ENCODE data around the gene DOCK11. TPM values are rescaled to one million over a fixed set of nuclear protein-coding genes. Genes with fewer than 3 reads are reported as not detected.

Gene DOCK11
- polyA plus RNA-seq, 1 donor from 2014 or later, result 37.2 TPM

- H2AFZ ChIP-seq (ENCODE audit: low read depth, low read length), result no peak overlapping the region
- TF ChIP-seq MXI1 (conservative IDR thresholded peaks at IDR 0.05; ENCODE audit: poor library complexity, severe bottlenecking) (no peak), REST (IDR thresholded peaks at IDR 0.05; ENCODE audit: borderline replicate concordance) (no peak), EP300 (conservative IDR thresholded peaks at IDR 0.05; ENCODE audit: poor library complexity, severe bottlenecking) (no peak), POLR2AphosphoS5 (IDR thresholded peaks at IDR 0.05) (no peak), CTCF (IDR thresholded peaks at IDR 0.05; ENCODE audit: poor library complexity, severe bottlenecking) (no peak), RAD21 (conservative IDR thresholded peaks at IDR 0.05) (no peak), SMC3 (conservative IDR thresholded peaks at IDR 0.05; ENCODE audit: poor library complexity) (no peak), EZH2 (IDR thresholded peaks at IDR 0.05; ENCODE audit: borderline replicate concordance, insufficient read depth, low read length, poor library complexity, severe bottlenecking) (no peak), TAF1 (IDR thresholded peaks at IDR 0.05; ENCODE audit: low read depth) (no peak)
- H3K9me2 ChIP-seq (ENCODE audit: insufficient read depth, low read length), result no peaks in the 10 kb centered on the region
- no peaks in the 10 kb centered on the region for H3K9me3 ChIP-seq (ENCODE audit: low read length)
- H3K9ac ChIP-seq (ENCODE audit: low read length), result no peak overlapping the region
- no peaks in the 10 kb centered on the region for H3K79me2 ChIP-seq (replicated peaks; ENCODE audit: insufficient read depth, low read length)
- H3K4me3 ChIP-seq (ENCODE audit: low read length), result no peak overlapping the region
- no peaks in the 10 kb centered on the region for H3K36me3 ChIP-seq (ENCODE audit: insufficient read depth, low read length)
- H3K27ac ChIP-seq (ENCODE audit: low read length), result no peak overlapping the region
- no peaks in the 10 kb centered on the region for H4K20me1 ChIP-seq (ENCODE audit: insufficient read depth)
- no peak overlapping the region for H3K4me2 ChIP-seq (ENCODE audit: low read length)
- H3F3A ChIP-seq (ENCODE audit: insufficient read depth, low read length, poor library complexity, severe bottlenecking), result no peaks in the 10 kb centered on the region
- no peaks in the 10 kb centered on the region for H3K27me3 ChIP-seq (ENCODE audit: insufficient read depth, low read depth, low read length)
Observed at GRCh38 chrX:118525174-118525730, 29.6 kb downstream of the DOCK11 start.

- H4K20me1 ChIP-seq (ENCODE audit: insufficient read depth), result no peaks in the 10 kb centered on the region
- H3K27ac ChIP-seq (ENCODE audit: low read length), result no peak overlapping the region
- no peak for TF ChIP-seq POLR2AphosphoS5 (IDR thresholded peaks at IDR 0.05)
- no peak overlapping the region for H2AFZ ChIP-seq (ENCODE audit: low read depth, low read length)
- H3K79me2 ChIP-seq (replicated peaks; ENCODE audit: insufficient read depth, low read length), result no peaks in the 10 kb centered on the region
- H3K9me3 ChIP-seq (ENCODE audit: low read length), result no peaks in the 10 kb centered on the region
- no peak overlapping the region for H3K4me3 ChIP-seq (ENCODE audit: low read length)
- H3K4me2 ChIP-seq (ENCODE audit: low read length), result no peak overlapping the region
- H3K36me3 ChIP-seq (ENCODE audit: insufficient read depth, low read length), result no peaks in the 10 kb centered on the region
- no peaks in the 10 kb centered on the region for H3K9me2 ChIP-seq (ENCODE audit: insufficient read depth, low read length)
- H3K9ac ChIP-seq (ENCODE audit: low read length), result no peak overlapping the region
- H3F3A ChIP-seq (ENCODE audit: insufficient read depth, low read length, poor library complexity, severe bottlenecking), result no peaks in the 10 kb centered on the region
- H3K27me3 ChIP-seq (ENCODE audit: insufficient read depth, low read depth, low read length), result no peaks in the 10 kb centered on the region
Observed at GRCh38 chrX:118526149-118526548, 30.5 kb downstream of the DOCK11 start.

All from neural cell (in vitro differentiated cells).